Cerebellar cortex (tissue), 1 donor: Measurements from ENCODE around the gene SETD2.

Experiments used
- DNase-seq: peaks from one replicate; pipeline ENCODE4 v3.0.0-alpha.2; 2015; ENCODE audit warnings: low spot score

Gene SETD2

GRCh38 chr3:46998121-46998851 lies 165.6 kb downstream of the SETD2 start:
- DNase-seq: peak; percentile 45

DNA sequence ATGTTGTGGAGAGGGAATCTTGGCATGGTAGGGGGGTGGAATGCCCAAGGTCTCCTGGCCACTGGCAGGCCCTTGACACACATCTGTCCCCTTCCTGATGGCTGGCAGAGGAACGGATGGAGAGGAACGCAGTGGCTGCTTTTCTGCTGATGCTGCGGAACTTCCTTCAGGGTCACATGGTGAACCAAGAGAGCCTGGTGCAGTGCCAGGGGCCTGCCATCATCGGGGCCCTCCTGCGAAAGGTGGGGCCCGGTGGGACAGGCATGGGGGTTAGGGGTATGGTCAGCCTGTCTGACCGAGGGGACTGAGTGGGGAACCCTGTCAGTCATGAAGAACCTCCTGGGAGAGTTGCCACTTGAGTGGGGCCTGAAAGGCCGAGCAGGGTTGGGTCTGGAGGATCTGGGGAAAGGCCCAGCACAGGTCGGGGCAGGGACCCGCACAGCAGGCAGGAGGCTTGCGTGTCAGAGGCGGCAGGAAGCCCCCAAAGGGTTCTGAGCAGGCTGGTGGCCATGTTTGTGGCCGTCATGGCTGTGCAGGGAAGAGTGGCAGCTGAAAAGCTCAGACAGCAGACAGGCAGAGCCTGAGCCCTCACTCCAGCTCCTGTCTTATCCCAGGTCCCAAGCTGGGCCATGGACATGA lies 166.3 kb downstream of the SETD2 start:
- no peak for DNase-seq

GRCh38 chr3:46996689-46997452 lies 167.0 kb downstream of the SETD2 start:
- DNase-seq: no peak

GRCh38 chr3:46995901-46996562 lies 167.9 kb downstream of the SETD2 start:
- DNase-seq: no peak

DNA sequence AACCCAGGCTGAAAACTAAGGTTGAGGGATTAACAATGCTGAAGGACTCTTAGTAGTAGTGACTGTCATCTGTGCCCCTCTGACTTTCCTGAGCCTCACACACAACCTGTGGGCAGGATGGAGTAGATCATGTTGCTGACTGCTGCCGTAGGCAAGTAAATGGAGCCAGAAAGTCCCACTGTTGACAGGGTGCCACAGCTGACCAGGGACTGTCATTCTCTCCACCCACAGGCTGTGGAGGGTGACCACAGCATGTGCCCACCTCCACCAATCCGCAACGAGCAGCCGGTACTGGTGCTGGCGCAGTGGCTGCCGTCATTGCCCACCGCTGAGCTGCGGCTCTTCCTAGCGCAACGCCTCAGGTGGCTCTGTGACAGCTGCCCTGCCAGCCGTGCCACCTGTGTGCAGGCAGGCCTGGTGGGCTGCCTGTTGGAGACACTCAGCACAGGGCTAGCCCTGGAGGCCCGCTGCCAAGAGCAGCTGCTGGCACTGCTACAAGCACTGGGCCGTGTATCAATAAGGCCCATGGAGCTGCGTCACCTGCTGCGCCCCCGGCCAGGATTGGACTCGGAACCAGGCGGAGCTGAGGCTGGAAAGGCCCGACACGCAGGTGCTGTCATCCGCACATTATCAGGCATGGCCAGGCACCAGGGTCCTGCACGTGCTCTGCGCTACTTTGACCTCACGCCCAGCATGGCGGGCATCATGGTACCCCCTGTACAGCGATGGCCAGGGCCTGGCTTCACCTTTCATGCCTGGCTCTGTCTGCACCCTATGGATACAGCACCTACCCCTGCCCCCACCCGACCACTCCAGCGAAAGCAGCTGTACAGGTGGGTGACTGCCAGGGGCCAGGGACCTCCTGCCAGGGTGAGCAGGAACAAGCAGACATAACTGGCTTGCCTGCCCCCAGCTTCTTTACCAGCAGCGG lies 168.8 kb downstream of the SETD2 start:
- peak; percentile 75 for DNase-seq

- no peak for DNase-seq
Measured at GRCh38 chr3:46993986-46994385, 169.9 kb downstream of the SETD2 start.

DNA sequence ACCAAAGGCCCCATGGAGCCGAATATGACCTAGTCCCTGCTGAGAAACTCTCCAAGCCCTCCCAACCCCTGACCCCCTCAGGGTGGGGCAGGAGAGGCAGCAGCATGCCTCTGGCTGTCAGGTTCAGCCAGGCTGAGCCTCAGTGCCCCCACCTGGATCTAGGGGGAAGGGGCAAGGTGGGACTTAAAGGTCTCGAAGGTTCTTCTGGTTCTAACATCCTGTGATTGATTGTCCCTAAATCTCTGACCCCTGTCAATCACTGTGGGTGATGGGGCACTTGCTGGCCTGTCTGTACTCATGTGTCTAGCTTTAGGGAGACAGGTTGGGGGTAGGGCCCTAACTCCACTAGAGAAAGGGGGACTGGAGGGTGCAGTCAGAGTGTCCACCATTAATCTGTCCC lies 170.6 kb downstream of the SETD2 start:
- DNase-seq: no peak

- DNase-seq: no peak
Measured at GRCh38 chr3:46992231-46992630, 171.7 kb downstream of the SETD2 start.

DNA sequence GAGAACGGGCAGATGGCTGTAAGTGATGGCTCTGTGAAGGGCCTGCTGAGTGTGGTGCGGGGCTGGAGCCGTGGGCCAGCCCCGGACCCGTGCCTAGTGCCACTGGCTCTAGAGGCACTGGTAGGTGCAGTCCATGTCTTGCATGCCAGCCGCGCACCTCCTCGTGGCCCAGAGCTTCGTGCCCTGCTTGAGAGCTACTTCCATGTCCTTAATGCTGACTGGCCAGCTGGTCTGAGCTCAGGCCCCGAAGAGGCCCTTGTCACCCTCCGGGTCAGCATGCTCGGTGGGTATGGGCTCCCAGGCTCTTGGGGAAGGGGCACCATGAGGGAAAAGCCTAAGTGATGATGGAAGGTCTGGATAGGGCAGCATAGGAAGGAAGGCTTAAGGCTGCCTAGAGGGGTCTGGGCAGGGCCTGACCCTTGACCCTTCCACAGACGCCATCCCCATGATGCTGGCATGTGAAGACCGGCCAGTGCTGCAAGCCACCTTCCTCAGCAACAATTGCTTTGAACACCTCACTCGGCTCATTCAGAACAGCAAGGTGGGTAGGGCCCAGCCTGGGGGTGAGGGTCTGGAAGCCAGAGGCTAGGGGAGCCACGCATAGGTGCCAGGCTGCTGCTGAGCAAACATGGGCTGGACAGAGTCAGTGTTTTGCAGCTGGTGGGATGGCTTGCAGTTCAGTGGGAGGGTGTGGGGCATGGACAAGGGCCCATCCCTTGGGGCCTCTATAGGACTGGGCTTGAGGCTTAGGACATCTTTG lies 172.3 kb downstream of the SETD2 start:
- no peak for DNase-seq

DNA sequence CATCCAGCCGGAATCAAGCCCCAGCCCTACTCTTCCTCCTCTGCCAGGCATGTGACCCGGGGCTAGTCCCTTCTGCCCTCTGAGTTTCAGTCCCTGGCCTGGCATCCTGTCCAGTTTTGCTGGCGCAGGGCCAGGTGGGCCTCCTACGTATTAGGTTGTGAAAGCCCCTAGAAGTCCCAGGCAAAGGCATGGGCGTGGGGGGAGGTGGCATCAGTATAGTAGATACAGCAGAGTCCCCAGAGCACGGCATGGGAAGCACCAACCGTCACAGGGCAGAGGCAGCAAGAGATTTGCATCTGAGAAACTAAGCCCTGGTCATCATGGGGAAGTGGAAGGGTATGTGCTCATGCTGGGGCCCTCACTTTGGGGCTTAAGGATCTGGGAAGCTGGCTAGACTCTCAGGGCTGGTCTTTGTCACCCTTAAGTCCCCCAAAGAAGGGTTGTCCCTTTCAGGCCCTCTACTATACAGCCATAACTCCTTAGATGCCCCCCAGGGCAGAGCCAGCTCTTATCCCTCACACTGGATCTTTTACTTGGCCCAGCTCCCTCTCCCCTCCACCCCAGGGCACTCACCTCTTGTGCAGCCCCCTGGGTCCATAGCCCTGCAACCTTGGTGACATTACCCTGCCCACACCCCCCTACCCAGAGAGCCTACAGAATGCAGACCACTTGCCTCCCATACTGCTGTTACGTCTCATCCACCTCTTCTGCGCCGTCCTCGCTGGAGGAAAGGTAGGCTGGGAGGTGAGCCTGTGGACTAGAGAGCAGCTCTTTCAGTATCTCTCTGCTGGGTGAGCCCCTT lies 173.1 kb downstream of the SETD2 start:
- DNase-seq: no peak

DNA sequence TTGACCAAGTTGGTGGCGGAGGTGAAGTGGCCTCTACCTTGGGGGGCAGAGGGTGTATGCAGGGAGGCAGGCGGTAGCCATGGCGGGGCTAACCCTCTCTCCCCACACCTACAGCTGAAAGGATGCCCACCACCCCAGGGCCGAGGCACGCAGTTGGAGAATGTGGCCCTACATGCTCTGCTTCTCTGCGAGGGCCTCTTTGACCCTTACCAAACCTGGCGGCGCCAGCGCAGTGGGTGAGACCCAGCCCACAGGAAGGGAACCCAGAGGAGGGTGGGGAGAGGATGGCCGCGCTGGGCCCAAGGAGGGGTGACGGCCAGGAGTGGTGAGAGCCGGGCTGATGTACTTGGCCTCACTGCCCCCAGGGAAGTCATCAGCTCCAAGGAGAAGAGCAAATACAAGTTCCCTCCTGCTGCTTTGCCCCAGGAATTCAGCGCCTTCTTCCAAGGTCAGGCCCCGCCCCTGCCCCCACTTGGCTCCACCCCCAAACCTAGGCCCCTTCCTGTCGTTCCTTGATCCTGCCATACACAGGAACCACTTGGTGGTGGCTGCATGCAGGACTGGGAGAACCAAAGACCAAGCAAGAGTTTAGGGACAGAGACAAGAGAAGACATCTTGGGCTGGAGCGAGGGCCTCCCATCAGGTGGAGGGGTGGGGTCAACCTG lies 174.6 kb downstream of the SETD2 start:
- DNase-seq: no peak

- no peak for DNase-seq
Measured at GRCh38 chr3:46988616-46989015, 175.3 kb downstream of the SETD2 start.

DNA sequence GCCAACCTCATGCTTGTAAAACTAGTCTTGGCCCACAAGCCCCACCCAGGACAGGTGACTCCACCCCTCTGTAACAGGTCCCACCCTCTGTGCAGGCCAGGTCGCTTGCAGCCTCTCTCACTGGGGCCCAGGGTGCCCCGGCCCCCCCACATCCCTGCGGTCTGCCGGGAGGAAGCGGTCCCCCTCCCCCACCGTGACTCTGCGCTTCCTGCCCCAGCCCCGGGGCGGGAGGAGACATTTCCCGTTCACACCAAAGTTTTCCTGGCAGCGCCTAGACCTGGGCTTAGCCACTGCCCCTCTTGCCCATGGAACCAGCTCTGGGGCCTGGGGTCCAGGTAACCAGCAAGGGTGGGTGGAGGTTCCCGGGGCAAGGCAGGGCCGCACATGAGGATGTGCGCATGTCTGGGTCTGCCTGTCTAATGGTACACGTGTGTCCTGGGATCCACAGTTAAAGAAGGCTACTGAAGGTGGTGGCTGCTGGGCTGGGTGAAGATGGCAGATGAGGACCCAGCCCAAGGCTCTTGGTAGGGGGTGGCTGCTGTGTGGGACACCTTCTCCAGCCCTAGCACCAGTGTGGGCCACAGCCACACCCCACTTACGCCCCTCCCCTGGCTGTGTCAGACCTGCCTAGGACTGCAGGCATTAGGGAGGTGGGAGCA lies 176.0 kb downstream of the SETD2 start:
- no peak for DNase-seq

- DNase-seq: no peak
Measured at GRCh38 chr3:46987319-46987742, 176.6 kb downstream of the SETD2 start.

- DNase-seq: no peak
Measured at GRCh38 chr3:46986782-46987310, 177.1 kb downstream of the SETD2 start.

DNA sequence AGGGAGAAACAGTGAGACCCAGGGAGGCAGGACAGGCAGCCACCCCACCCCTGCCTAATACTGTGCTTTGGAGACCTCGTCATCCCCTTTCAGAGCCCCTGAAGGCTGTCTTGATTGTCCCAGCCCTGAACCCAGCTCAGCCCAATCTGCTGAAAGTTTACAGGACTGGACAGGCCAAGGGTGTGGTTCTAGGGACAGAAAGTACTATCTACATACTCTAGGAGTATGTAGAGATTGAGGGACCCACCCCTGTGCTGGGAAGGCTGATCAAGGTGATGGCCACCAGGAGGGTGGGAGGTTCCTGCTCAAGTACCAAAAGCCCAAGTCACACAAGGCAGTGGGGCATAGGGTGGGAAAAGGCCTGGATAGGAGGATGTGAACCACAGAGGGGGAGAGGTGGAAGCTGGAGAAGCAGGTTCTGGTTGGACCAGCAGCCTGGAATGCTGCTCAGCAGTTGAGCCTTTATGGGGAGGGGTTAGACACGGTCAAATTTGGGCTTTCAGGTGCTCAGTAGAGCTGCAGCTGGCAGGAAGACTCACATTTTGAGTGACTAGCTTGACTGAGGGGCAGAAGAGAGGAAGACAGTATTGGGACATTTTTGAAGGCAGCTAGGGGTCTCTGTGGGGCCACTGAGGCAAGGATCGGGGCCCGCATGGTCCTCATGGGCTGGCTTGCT lies 177.7 kb downstream of the SETD2 start:
- no peak for DNase-seq

GRCh38 chr3:46985588-46985987 lies 178.3 kb downstream of the SETD2 start:
- DNase-seq: no peak
